ENCODE data around the gene PRRT3.

The PRRT3 gene

DNA sequence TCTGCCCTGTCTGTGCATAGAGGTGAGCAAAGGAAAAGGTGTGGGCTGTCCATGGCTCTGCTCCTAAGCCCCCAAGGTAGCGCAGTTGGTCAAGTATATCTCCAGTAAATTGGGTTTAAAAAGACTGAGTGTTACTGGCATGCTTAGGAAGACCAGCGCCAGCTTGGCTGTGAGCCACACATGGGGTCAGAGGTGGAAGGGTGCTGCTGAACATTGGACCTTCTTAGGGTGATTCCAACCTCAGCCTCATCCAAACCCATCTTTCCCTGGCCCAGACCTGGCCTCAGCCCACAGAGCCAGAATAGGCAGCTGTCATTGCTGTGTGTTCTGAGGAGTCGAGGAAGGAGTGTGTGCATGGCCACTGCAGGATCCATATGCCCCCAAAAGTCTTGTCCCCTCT, 43.9 kb downstream of the PRRT3 start:
- TF ChIP-seq, protein P1, sequence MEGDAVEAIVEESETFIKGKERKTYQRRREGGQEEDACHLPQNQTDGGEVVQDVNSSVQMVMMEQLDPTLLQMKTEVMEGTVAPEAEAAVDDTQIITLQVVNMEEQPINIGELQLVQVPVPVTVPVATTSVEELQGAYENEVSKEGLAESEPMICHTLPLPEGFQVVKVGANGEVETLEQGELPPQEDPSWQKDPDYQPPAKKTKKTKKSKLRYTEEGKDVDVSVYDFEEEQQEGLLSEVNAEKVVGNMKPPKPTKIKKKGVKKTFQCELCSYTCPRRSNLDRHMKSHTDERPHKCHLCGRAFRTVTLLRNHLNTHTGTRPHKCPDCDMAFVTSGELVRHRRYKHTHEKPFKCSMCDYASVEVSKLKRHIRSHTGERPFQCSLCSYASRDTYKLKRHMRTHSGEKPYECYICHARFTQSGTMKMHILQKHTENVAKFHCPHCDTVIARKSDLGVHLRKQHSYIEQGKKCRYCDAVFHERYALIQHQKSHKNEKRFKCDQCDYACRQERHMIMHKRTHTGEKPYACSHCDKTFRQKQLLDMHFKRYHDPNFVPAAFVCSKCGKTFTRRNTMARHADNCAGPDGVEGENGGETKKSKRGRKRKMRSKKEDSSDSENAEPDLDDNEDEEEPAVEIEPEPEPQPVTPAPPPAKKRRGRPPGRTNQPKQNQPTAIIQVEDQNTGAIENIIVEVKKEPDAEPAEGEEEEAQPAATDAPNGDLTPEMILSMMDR (IDR thresholded peaks at IDR 0.05), result no peak

DNA sequence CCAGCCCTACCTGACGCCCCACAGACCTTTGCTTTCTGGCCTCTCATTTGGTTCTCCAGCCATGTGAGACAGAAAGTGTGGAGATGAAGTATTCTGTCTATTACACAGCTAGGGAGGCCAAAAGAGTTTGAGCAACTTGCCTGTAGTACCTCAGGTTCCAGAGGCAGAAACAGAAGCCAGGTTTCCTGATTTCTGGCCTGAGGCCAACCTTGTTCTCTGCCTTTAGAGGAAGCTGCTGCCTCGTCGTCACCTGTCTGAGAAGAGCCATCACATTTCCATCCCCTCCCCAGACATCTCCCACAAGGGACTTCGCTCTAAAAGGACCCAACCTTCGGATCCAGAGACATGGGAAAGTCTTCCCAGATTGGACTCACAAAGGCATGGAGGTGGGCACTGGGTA, 45.7 kb downstream of the PRRT3 start:
- TF ChIP-seq, protein P1 (IDR thresholded peaks at IDR 0.05), result no peak

DNA sequence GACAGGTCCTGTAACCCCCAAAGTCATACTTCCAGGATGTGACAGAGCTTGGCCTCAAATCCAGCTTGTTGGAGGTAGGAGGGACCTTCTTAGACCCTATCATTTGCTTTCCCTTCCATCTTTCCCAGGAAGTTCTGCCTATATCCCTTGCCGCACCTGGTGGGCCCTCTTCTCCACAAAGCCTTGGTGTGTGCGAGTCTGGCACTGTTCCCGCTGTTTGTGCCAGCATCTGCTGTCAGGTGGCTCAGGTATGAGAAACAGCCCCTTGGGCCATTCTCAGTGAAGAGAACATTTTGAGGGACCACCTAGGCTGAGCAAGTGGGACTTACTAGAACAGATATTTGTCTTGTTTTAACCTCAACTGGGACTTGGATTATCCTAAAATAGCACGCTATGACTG, 48.3 kb downstream of the PRRT3 start:
- TF ChIP-seq, protein P1 (IDR thresholded peaks at IDR 0.05), result no peak

DNA sequence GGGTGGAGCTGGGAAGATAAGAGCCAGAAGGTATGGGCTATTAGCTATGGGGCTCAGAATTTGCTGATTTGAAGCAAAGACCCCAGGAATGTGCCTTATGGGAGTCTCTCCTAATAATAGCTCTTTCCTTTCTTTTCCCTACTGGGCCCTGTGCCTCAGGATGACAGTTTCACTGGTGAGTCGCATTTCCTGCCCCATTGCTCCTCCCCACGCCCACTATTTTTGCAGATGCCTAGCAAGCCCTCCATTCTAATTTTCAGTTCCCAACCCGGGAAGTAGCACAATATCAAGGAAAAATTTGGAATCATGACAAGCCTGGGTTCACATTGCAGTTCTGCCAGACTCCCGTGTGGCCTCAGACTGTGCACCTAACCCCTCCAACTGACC, 49.0 kb downstream of the PRRT3 start:
- TF ChIP-seq, protein P1 (IDR thresholded peaks at IDR 0.05), result no peak

DNA sequence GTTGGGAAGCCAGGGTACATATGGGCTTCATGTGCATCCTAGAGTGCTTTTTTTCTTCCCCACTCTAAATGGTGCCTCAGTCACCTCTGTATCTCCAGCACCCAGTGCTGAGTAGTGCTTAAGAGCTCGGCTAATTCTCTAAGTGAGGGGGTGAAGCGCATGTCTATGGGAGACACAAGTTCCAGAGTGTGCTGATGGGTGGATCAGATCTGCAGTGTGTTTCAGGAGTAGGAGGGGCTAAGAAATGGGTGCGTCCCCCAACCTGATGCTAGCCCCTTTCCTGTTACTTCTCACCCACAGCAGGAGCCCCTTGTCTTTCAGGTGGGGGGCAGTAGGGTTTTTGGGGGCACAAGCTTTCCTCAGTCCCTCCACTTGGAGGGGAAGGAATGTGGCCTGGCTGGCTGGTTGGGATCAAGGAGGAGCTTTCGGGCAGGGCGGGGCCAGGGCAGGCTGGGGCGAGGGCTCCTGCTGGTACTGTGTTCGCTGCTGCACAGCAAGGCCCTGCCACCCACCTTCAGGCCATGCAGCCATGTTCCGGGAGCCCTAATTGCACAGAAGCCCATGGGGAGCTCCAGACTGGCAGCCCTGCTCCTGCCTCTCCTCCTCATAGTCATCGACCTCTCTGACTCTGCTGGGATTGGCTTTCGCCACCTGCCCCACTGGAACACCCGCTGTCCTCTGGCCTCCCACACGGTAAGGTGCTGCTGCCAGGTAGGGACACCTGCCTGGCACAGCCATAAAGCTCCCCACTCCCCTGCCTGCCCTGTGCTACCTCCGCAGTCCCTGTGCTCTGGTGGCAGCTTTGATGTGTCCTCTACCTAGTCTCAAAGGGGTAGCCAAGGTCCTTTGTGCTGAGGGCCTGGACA, 49.6 kb downstream of the PRRT3 start, which contains the start of gene IL17RE:
TSS of gene IL17RE (plus strand) at position 477 of the 866 bp plus-strand sequence. CDS start at position 562, 85 bp downstream.
- TF ChIP-seq, protein P1 (IDR thresholded peaks at IDR 0.05), result no peak

DNA sequence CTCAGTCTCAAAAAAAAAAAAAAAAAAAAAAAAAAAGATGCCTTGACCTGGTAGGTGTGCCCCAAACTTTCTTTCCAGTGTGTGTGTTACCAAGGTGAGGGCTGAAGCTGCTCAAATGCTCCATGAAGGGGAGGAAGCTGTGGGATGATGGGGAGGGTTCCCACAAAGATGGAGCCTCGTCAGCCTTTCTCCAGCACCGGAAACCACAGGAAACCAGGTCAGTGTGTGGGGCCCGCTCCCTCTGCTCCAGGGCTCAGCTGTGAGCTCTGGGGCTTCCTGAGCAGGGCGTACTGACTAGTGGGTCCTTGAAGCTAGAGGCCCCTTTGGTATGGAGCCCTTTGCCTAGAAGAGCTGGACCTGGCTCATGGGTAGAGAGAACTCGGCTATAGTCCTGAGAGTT, 50.2 kb downstream of the PRRT3 start:
- TF ChIP-seq, protein P1 (IDR thresholded peaks at IDR 0.05), result no peak

DNA sequence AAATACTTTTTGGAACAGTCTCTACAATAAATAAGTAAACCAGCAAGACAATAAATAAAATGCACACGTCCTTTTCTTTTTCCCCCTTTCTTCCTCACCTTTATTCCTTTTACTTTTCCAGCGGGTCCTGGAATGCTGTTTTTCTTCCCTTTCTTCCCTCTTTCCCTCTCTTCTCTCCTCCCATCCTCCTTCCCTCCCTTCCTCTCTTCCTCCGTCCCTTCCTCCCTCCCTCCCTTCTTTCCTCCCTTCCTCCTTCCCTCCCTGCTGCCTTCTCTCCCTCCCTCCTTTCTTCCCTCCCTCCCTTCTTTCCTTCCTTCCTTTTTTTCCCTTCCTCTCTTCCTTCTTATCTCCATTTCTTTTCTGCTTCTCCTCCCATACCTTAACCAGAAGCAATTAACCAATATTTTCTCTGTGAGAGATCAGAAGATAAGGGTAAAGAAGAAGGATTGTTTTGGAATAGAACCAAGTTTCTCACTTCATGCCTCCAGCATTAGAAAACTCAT, 52.9 kb downstream of the PRRT3 start:
- TF ChIP-seq, protein P1 (IDR thresholded peaks at IDR 0.05), result no peak

All from LNCAP (cell line).